PC-3 (cell line): ENCODE data around the gene E2F2. TPM values are rescaled to one million over a fixed set of nuclear protein-coding genes. Genes with fewer than 3 reads are reported as not detected.

Experiments used
- ATAC-seq: fragments of 200-7000 bp; cut with Tn5 transposase; 2 replicates; pipeline ENCODE4 v1.9.1; 2020; ENCODE audit warnings: mild to moderate bottlenecking, moderate library complexity
- BruUV-seq: library from RNA; stranded (reverse); fragments of 400-500 nt; replicated peaks from 2 replicates; lab custom pipeline; 2021; lab: Mats Ljungman, UMichigan
- CTCF ChIA-PET: fragments of 300-600 bp; sonication (Branson Sonifier 250); formaldehyde crosslinking; loops from one replicate; lab custom pipeline; 2022; ENCODE audit warnings: antibody characterized with exemption; lab: Charles Lee
- POLR2A ChIA-PET: fragments of 300-600 bp; sonication (Branson Sonifier 250); formaldehyde crosslinking; loops from one replicate; lab custom pipeline; 2022; ENCODE audit warnings: antibody characterized with exemption; ENCODE audit not compliant: unreplicated experiment; lab: Charles Lee
- DNase-seq: peaks from one replicate; pipeline ENCODE4 v3.0.0-alpha.2; 2015
- H2AFZ ChIP-seq: fragments of 300-600 bp; sonication (generic); 2 replicates; pipeline ENCODE4 v1.6.0; 2016; ENCODE audit warnings: antibody characterized with exemption, low read length
- H3F3A ChIP-seq: fragments of 300-600 bp; sonication (generic); one replicate; pipeline ENCODE4 v1.6.0; 2017; ENCODE audit warnings: antibody characterized with exemption, low read length, control low read depth, mild to moderate bottlenecking; ENCODE audit not compliant: unreplicated experiment
- H3K27ac ChIP-seq: fragments of 300-600 bp; sonication (generic); 2 replicates; pipeline ENCODE4 v1.5.1; 2016; ENCODE audit warnings: mild to moderate bottlenecking, low read length
- H3K27me3 ChIP-seq: fragments of 300-600 bp; sonication (generic); 2 replicates; pipeline ENCODE4 v1.6.1; 2016; ENCODE audit warnings: low read length, mixed read lengths
- H3K36me3 ChIP-seq: fragments of 300-600 bp; sonication (generic); 2 replicates; pipeline ENCODE4 v1.6.1; 2016; ENCODE audit warnings: low read depth, mixed run types, low read length, mixed read lengths
- H3K4me1 ChIP-seq: fragments of 300-600 bp; sonication (generic); 2 replicates; pipeline ENCODE4 v1.5.1; 2016; ENCODE audit warnings: low read length; ENCODE audit not compliant: insufficient read depth
- H3K4me2 ChIP-seq: fragments of 300-600 bp; sonication (generic); 2 replicates; pipeline ENCODE4 v1.6.0; 2016; ENCODE audit warnings: low read length
- H3K4me3 ChIP-seq: fragments of 300-600 bp; sonication (generic); 2 replicates; pipeline ENCODE4 v1.5.1; 2016; ENCODE audit warnings: mild to moderate bottlenecking, low read length, mixed read lengths
- H3K79me2 ChIP-seq: fragments of 300-600 bp; sonication (generic); 2 replicates; pipeline ENCODE4 v1.6.1; 2017; ENCODE audit warnings: low read length, mixed read lengths
- H3K9ac ChIP-seq: fragments of 300-600 bp; sonication (generic); 2 replicates; pipeline ENCODE4 v1.6.0; 2016; ENCODE audit warnings: mild to moderate bottlenecking, low read length
- H3K9me2 ChIP-seq: fragments of 300-600 bp; sonication (generic); replicated peaks from 2 replicates; pipeline ENCODE4 v1.6.1; 2016; ENCODE audit warnings: mixed run types, low read length, mixed read lengths
- H3K9me3 ChIP-seq: fragments of 300-600 bp; sonication (generic); 2 replicates; pipeline ENCODE4 v1.6.1; 2016; ENCODE audit warnings: low read length, mixed read lengths
- H4K20me1 ChIP-seq: fragments of 300-600 bp; sonication (generic); 2 replicates; pipeline ENCODE4 v1.6.1; 2016; ENCODE audit warnings: low read length, mixed read lengths
- CTCF ChIP-seq: fragments of 300-600 bp; sonication (generic); conservative IDR thresholded peaks from 2 replicates; pipeline ENCODE4 v1.5.1; 2017; ENCODE audit warnings: antibody characterized with exemption, low read depth, mild to moderate bottlenecking, low read length
- EZH2 ChIP-seq: fragments of 300-600 bp; sonication (generic); IDR thresholded peaks from one replicate; pipeline ENCODE4 v1.6.1; 2017; ENCODE audit warnings: antibody characterized with exemption, mild to moderate bottlenecking, low read length; ENCODE audit not compliant: unreplicated experiment
- EZH2phosphoT487 ChIP-seq: fragments of 300-600 bp; sonication (generic); IDR thresholded peaks from 2 replicates; pipeline ENCODE4 v1.6.1; 2018; ENCODE audit warnings: mild to moderate bottlenecking, antibody characterized with exemption, low read length, borderline replicate concordance
- intact Hi-C: fragments of 100-400 bp; cut with micrococcal nuclease; formaldehyde crosslinking; loops from 2 replicates; pipeline ENCODE4 v1.9.0; 2023
- total RNA-seq: library from RNA; depleted of rRNA; stranded (reverse); fragments of >200 nt; gene quantifications from 2 replicates; pipeline ENCODE4 v1.2.3, GENCODE V29; 2014

The E2F2 gene
- total RNA-seq, 1 experiment from 2014 or later: 7.0 TPM

GRCh38 chr1:23527900-23528249 lies 3.2 kb downstream of the E2F2 start:
- Histone ChIP-seq H3K9me3 (no peaks in the 10 kb centered on the region), H2AFZ (no peak overlapping the region), H3K4me3 (no peak overlapping the region), H3F3A (no peaks in the 10 kb centered on the region), H3K9me2 (no peaks in the 10 kb centered on the region), H4K20me1 (no peaks in the 10 kb centered on the region), H3K27me3 (no peaks in the 10 kb centered on the region), H3K27ac (peak overlapping the region; percentile 21; the same call in 1 of the 2 replicates), H3K4me1 (peaks cover 63% of the 10 kb centered on the region), H3K79me2 (peaks cover 15% of the 10 kb centered on the region), H3K4me2 (peak overlapping the region; percentile 97), H3K9ac (no peak overlapping the region; the same call in 1 of the 2 replicates), H3K36me3 (no peaks in the 10 kb centered on the region)
- BruUV-seq: no TSS peak
- intact Hi-C loops: no loop called here
- ATAC-seq: no peak
- TF ChIP-seq EZH2: no peak
- TF ChIP-seq CTCF: peak; percentile 30; the same call in 1 of the 2 replicates
- no peak for DNase-seq
- POLR2A ChIA-PET: no interaction called here
- CTCF ChIA-PET: interaction anchor here (0.5 to 1.7 kb wide), 5 partner anchors 31 to 184 kb away, joined by 3 to 13 read pairs (median 6); partner anchors contain the start of gene HNRNPR

DNA sequence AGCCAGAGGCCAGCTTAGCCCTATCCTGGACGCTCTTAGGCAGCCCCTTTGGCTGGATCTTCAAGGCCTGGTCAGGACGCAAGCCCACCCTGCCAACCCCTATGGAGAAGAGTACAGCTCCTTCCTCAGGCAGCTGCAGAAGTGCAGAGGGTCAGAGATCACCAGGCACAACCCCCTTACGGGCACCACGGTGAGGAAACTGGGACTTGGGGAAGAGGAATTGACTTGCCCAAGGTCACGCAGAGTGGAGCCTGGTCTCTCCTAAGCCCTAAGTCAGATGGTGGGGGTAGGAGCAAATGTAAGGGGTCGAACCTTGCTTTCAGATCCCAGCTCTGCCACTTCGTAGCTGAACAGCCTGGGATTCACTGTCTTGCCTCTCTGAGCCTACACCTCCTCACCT lies 3.7 kb downstream of the E2F2 start:
- ATAC-seq: no peak
- peaks cover 15% of the 10 kb centered on the region for H3K79me2 ChIP-seq
- H3F3A ChIP-seq: no peaks in the 10 kb centered on the region
- no peak overlapping the region for H2AFZ ChIP-seq
- BruUV-seq: no TSS peak
- no peak for DNase-seq
- H3K4me1 ChIP-seq: peaks cover 63% of the 10 kb centered on the region
- no peak overlapping the region for H3K27ac ChIP-seq
- H3K4me2 ChIP-seq: 0 out of 2 replicates have a peak overlapping the region, but pooled peaks have one; percentile 97
- H3K4me3 ChIP-seq: no peak overlapping the region
- H4K20me1 ChIP-seq: no peaks in the 10 kb centered on the region
- H3K36me3 ChIP-seq: no peaks in the 10 kb centered on the region
- intact Hi-C loops: no loop called here
- no peak overlapping the region; the same call in 1 of the 2 replicates for H3K9ac ChIP-seq
- TF ChIP-seq EZH2phosphoT487 (no peak), EZH2 (no peak), CTCF (no peak)
- CTCF ChIA-PET: interaction anchor here (1.7 kb wide), 1 partner anchor 30 kb away, joined by 13 read pairs; no protein-coding TSS in a partner anchor
- POLR2A ChIA-PET: no interaction called here
- H3K9me3 ChIP-seq: no peaks in the 10 kb centered on the region
- no peaks in the 10 kb centered on the region for H3K9me2 ChIP-seq
- no peaks in the 10 kb centered on the region for H3K27me3 ChIP-seq

DNA sequence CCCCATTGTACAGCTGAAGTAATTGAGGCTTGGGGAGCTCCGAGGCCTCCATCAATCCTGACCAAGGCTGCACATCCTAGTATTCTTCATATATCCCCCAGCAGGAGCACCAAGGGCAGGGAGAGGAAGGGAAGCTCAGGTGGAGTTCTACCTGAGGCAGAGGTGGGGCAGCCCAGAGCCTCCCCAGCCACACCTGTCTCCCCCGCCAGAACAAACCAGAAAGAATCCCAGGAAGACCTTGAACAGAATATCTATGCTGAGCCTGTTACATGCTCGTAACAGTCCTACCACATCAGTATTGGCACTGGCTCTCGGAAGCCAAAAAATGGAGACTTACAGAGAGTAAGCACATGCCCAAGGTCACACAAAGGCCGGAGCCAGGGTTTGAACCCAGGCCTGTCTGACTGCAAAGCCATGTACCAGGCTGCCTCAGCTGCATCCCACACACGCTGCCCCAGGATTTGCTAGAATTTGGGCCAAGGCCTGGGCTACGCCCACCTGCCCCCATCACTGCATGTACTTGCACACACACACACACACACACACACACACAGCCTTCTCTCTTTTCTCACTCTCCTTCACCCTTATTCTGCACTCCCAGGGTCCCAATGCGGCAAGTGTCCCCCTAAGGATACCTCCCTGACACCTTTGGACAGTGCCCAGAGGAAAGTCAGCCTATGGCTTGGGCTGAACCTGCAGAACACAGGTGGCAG lies 4.5 kb downstream of the E2F2 start:
- Histone ChIP-seq H3K4me3 (no peak overlapping the region), H3K4me1 (peaks cover 59% of the 10 kb centered on the region), H3K9ac (no peak overlapping the region), H3K4me2 (no peak overlapping the region), H3F3A (no peaks in the 10 kb centered on the region), H3K36me3 (no peaks in the 10 kb centered on the region), H3K27me3 (no peaks in the 10 kb centered on the region), H3K9me2 (no peaks in the 10 kb centered on the region), H4K20me1 (no peaks in the 10 kb centered on the region), H3K79me2 (peaks cover 15% of the 10 kb centered on the region), H2AFZ (no peak overlapping the region), H3K27ac (no peak overlapping the region), H3K9me3 (no peaks in the 10 kb centered on the region)
- CTCF ChIA-PET: no interaction called here
- intact Hi-C loops: no loop called here
- DNase-seq: no peak
- POLR2A ChIA-PET: no interaction called here
- BruUV-seq: no TSS peak
- no peak for TF ChIP-seq EZH2
- no peak for TF ChIP-seq EZH2phosphoT487
- TF ChIP-seq CTCF: no peak
- ATAC-seq: no peak
